HepG2 (cell line): ENCODE measurements around the gene XAB2. TPM values are rescaled to one million over a fixed set of nuclear protein-coding genes. Genes with fewer than 3 reads are reported as not detected.
A peak's percentile ranks its signal among the peaks of the same experiment; 100 is the strongest.

Source experiments
- ASH2L ChIP-seq: fragments of 300-600, 200-600 bp; sonication (generic); IDR thresholded peaks from 2 replicates; pipeline ENCODE4 v1.7.0; 2017; ENCODE audit warnings: low read depth, mild to moderate bottlenecking, moderate library complexity, mixed read lengths, low read length; ENCODE audit not compliant: insufficient read length
- ATF1 ChIP-seq: IDR thresholded peaks from 2 replicates; pipeline ENCODE4 v1.6.1; 2016; ENCODE audit warnings: mild to moderate bottlenecking, control low read depth
- DNMT1 ChIP-seq: sonication (generic); formaldehyde crosslinking; IDR thresholded peaks from 2 replicates; pipeline ENCODE4 v1.5.1; 2020; ENCODE audit warnings: mild to moderate bottlenecking, missing genetic modification reagents
- FOXA1 ChIP-seq, 2 experiments: fragments of 450-650 bp in 1 of 2; sonication (generic) in 1 of 2; formaldehyde crosslinking in 1 of 2; IDR thresholded peaks; 2 replicates each; pipeline versions ENCODE4 v1.4.0 to v1.6.1; 2016 to 2020; ENCODE audit warnings: missing genetic modification reagents in 1 of 2
- HHEX ChIP-seq: IDR thresholded peaks from 2 replicates; pipeline ENCODE4 v1.6.1; 2016; ENCODE audit warnings: control low read depth
- HMG20A ChIP-seq: IDR thresholded peaks from 2 replicates; pipeline ENCODE4 v1.6.1; 2016; ENCODE audit warnings: borderline replicate concordance
- ISL2 ChIP-seq: sonication (generic); formaldehyde crosslinking; IDR thresholded peaks from 2 replicates; pipeline ENCODE4 v1.5.0; 2020; ENCODE audit warnings: missing genetic modification reagents
- MIER3 ChIP-seq: IDR thresholded peaks from 2 replicates; pipeline ENCODE4 v1.6.1; 2016; ENCODE audit warnings: missing compliant biosample characterization, borderline replicate concordance
- NFYB ChIP-seq: sonication (generic); formaldehyde crosslinking; IDR thresholded peaks from 2 replicates; pipeline ENCODE4 v1.4.0; 2020; ENCODE audit warnings: missing genetic modification reagents
- RNF2 ChIP-seq: fragments of 450-650 bp; conservative IDR thresholded peaks from 2 replicates; pipeline ENCODE4 v1.6.1; 2016; ENCODE audit warnings: low read depth
- SOX6 ChIP-seq, 2 experiments: fragments of 450-650 bp in 1 of 2; sonication (generic) in 1 of 2; formaldehyde crosslinking in 1 of 2; IDR thresholded peaks; 2 replicates each; pipeline versions ENCODE4 v1.4.0 to v1.6.1; 2017 to 2020; ENCODE audit warnings: antibody characterized with exemption in 1 of 2, mild to moderate bottlenecking in 1 of 2, missing genetic modification reagents in 1 of 2
- STAG1 ChIP-seq: sonication (generic); formaldehyde crosslinking; IDR thresholded peaks from 2 replicates; pipeline ENCODE4 v1.4.0; 2020; ENCODE audit warnings: missing genetic modification reagents
- TBL1XR1 ChIP-seq: fragments of 150-350 bp; IDR thresholded peaks from 2 replicates; pipeline ENCODE4 v1.6.1; 2014; ENCODE audit warnings: borderline replicate concordance, low read length; ENCODE audit not compliant: partially characterized antibody
- ZBTB7A ChIP-seq: sonication (generic); formaldehyde crosslinking; IDR thresholded peaks from 2 replicates; pipeline ENCODE4 v1.8.0; 2022; ENCODE audit warnings: mild to moderate bottlenecking, missing genetic modification reagents
- ZNF10 ChIP-seq: sonication (generic); formaldehyde crosslinking; IDR thresholded peaks from 2 replicates; pipeline ENCODE4 v1.4.0; 2020; ENCODE audit warnings: mild to moderate bottlenecking, low read depth, missing genetic modification reagents, borderline replicate concordance
- ZNF138 ChIP-seq: sonication (generic); formaldehyde crosslinking; IDR thresholded peaks from 2 replicates; pipeline ENCODE4 v1.5.0; 2020; ENCODE audit warnings: mild to moderate bottlenecking, low read depth, missing genetic modification reagents
- ZNF382 ChIP-seq: sonication (generic); formaldehyde crosslinking; IDR thresholded peaks from 2 replicates; pipeline ENCODE4 v1.5.0; 2020; ENCODE audit warnings: missing genetic modification reagents, mild to moderate bottlenecking, borderline replicate concordance
- ZNF383 ChIP-seq: sonication (generic); formaldehyde crosslinking; IDR thresholded peaks from 2 replicates; pipeline ENCODE4 v1.4.0; 2020; ENCODE audit warnings: missing genetic modification reagents, mild to moderate bottlenecking, borderline replicate concordance
- ZNF501 ChIP-seq: sonication (generic); formaldehyde crosslinking; IDR thresholded peaks from 2 replicates; pipeline ENCODE4 v1.5.1; 2020; ENCODE audit warnings: mild to moderate bottlenecking, moderate library complexity, missing genetic modification reagents
- ZNF614 ChIP-seq: IDR thresholded peaks from 2 replicates; pipeline ENCODE4 v1.6.1; 2018; ENCODE audit warnings: missing biosample characterization, missing genetic modification reagents, inconsistent platforms, borderline replicate concordance
- polyA plus RNA-seq, 8 experiments: library from polyadenylated mRNA; depleted of rRNA in 3 of 8; stranded (reverse) in 7 of 8; unstranded in 1 of 8; fragments of >200 nt; fragmentation: Illumina TruSeq in 4 of 8; extraction: Trizol in 4 of 8; gene quantifications; 2 replicates each; pipeline versions ENCODE4 v1.2.1 to v1.2.3, GENCODE V29; 2011 to 2016; ENCODE audit warnings: low read depth in 4 of 8, missing spikeins in 1 of 8, mixed read lengths in 1 of 8; ENCODE audit not compliant: insufficient read depth in 1 of 8
- total RNA-seq, 5 experiments: library from RNA; depleted of rRNA; stranded (reverse); fragments of >200 nt; fragmentation: Illumina TruSeq; extraction: Trizol; gene quantifications; 2 replicates each; pipeline ENCODE4 v1.2.3, GENCODE V29; 2016; ENCODE audit warnings: low read depth in 1 of 5
- TF ChIP-seq, protein P1 (sequence below): IDR thresholded peaks from 2 replicates; pipeline ENCODE4 v1.6.1; 2016
- TF ChIP-seq, protein P2 (sequence below): sonication (generic); formaldehyde crosslinking; IDR thresholded peaks from 2 replicates; pipeline ENCODE4 v1.5.1; 2020; ENCODE audit warnings: mild to moderate bottlenecking, missing genetic modification reagents, borderline replicate concordance
- TF ChIP-seq, protein P3 (sequence below): sonication (generic); formaldehyde crosslinking; IDR thresholded peaks from 2 replicates; pipeline ENCODE4 v1.4.0; 2020; ENCODE audit warnings: missing genetic modification reagents

The XAB2 gene
- total and polyA plus RNA-seq, 2 of the 13 experiments (the other 11 are each of a cell fraction or from before 2014, with no cell fraction given), result 6.2 to 23.9 TPM

DNA sequence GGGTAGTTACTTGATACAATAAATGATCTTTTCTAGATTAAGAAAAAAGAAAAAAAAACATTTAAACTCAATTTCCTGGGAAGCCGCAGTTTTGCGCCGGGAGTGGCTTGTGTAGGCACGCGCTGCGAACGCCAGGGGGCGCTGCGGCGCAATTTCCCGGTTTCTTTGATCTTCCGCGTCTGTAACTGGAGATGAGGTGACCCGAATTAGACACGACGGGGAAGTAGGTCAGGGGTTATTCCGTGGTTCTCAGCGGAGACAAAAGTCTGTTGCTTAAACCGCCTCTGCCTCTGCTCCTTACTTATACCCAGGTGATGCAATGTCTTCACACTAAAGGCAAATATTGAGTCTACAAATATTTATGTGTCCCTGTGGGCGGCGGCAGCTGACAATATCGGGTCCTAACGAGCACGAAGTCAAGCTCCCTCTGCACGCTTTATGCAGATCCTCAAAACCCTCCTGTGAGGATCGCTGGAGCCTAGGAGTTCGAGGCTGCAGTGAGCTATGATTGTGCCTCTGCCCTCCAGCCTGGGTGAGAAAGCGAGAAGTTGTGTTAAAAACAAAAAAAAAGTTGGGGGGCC, 22.8 kb upstream of the XAB2 start (continued):
- TF ChIP-seq, protein P1, sequence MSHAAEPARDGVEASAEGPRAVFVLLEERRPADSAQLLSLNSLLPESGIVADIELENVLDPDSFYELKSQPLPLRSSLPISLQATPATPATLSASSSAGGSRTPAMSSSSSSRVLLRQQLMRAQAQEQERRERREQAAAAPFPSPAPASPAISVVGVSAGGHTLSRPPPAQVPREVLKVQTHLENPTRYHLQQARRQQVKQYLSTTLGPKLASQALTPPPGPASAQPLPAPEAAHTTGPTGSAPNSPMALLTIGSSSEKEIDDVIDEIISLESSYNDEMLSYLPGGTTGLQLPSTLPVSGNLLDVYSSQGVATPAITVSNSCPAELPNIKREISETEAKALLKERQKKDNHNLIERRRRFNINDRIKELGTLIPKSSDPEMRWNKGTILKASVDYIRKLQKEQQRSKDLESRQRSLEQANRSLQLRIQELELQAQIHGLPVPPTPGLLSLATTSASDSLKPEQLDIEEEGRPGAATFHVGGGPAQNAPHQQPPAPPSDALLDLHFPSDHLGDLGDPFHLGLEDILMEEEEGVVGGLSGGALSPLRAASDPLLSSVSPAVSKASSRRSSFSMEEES (CRISPR knock-in tag), result peak; percentile 54; the same call in 1 of the 2 replicates
- TF ChIP-seq SOX6 (IDR thresholded peaks at IDR 0.05) (no peak), SOX6 (CRISPR knock-in tag; IDR thresholded peaks at IDR 0.05) (peak; percentile 96), ATF1 (CRISPR knock-in tag) (peak; percentile 64; the same call in 1 of the 2 replicates), RNF2 (0 out of 2 replicates have a peak, but pooled peaks have one; percentile 42), ZNF383 (CRISPR knock-in tag) (no peak), ZNF614 (CRISPR knock-in tag) (peak; percentile 97), DNMT1 (CRISPR knock-in tag) (no peak), ZNF382 (CRISPR knock-in tag) (no peak), ZNF501 (CRISPR knock-in tag) (peak; percentile 78), HMG20A (CRISPR knock-in tag) (peak; percentile 96), MIER3 (peak; percentile 95; the same call in 1 of the 2 replicates), NFYB (no peak), ASH2L (peak; percentile 70), HHEX (CRISPR knock-in tag) (peak; percentile 74), ZNF138 (CRISPR knock-in tag) (no peak), TBL1XR1 (peak; percentile 97), ZBTB7A (CRISPR knock-in tag) (no peak), FOXA1 (IDR thresholded peaks at IDR 0.05) (0 out of 2 replicates have a peak, but pooled peaks have one; percentile 18), FOXA1 (CRISPR knock-in tag; IDR thresholded peaks at IDR 0.05) (peak; percentile 93), ZNF10 (no peak), STAG1 (CRISPR knock-in tag) (peak; percentile 61; the same call in 1 of the 2 replicates), ISL2 (peak; percentile 89)
- TF ChIP-seq, protein P2, sequence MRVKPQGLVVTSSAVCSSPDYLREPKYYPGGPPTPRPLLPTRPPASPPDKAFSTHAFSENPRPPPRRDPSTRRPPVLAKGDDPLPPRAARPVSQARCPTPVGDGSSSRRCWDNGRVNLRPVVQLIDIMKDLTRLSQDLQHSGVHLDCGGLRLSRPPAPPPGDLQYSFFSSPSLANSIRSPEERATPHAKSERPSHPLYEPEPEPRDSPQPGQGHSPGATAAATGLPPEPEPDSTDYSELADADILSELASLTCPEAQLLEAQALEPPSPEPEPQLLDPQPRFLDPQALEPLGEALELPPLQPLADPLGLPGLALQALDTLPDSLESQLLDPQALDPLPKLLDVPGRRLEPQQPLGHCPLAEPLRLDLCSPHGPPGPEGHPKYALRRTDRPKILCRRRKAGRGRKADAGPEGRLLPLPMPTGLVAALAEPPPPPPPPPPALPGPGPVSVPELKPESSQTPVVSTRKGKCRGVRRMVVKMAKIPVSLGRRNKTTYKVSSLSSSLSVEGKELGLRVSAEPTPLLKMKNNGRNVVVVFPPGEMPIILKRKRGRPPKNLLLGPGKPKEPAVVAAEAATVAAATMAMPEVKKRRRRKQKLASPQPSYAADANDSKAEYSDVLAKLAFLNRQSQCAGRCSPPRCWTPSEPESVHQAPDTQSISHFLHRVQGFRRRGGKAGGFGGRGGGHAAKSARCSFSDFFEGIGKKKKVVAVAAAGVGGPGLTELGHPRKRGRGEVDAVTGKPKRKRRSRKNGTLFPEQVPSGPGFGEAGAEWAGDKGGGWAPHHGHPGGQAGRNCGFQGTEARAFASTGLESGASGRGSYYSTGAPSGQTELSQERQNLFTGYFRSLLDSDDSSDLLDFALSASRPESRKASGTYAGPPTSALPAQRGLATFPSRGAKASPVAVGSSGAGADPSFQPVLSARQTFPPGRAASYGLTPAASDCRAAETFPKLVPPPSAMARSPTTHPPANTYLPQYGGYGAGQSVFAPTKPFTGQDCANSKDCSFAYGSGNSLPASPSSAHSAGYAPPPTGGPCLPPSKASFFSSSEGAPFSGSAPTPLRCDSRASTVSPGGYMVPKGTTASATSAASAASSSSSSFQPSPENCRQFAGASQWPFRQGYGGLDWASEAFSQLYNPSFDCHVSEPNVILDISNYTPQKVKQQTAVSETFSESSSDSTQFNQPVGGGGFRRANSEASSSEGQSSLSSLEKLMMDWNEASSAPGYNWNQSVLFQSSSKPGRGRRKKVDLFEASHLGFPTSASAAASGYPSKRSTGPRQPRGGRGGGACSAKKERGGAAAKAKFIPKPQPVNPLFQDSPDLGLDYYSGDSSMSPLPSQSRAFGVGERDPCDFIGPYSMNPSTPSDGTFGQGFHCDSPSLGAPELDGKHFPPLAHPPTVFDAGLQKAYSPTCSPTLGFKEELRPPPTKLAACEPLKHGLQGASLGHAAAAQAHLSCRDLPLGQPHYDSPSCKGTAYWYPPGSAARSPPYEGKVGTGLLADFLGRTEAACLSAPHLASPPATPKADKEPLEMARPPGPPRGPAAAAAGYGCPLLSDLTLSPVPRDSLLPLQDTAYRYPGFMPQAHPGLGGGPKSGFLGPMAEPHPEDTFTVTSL, result peak; percentile 86
- TF ChIP-seq, protein P3, sequence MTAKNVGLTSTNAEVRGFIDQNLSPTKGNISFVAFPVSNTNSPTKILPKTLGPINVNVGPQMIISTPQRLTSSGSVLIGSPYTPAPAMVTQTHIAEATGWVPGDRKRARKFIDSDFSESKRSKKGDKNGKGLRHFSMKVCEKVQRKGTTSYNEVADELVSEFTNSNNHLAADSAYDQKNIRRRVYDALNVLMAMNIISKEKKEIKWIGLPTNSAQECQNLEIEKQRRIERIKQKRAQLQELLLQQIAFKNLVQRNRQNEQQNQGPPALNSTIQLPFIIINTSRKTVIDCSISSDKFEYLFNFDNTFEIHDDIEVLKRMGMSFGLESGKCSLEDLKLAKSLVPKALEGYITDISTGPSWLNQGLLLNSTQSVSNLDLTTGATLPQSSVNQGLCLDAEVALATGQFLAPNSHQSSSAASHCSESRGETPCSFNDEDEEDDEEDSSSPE (CRISPR knock-in tag), result peak; percentile 60
